MM.1S (cell line): Measurements from ENCODE around the gene SPR.

Experiments
- DNase-seq: peaks from one replicate; pipeline ENCODE4 v3.0.0-alpha.2; 2015
- H2AFZ ChIP-seq: fragments of 300-600 bp; sonication (generic); 2 replicates; pipeline ENCODE4 v1.6.0; 2016; ENCODE audit warnings: antibody characterized with exemption, low read length
- H3F3A ChIP-seq: fragments of 300-600 bp; sonication (generic); 2 replicates; pipeline ENCODE4 v1.6.1; 2016; ENCODE audit warnings: mild to moderate bottlenecking, antibody characterized with exemption, low read length, moderate library complexity, mixed read lengths; ENCODE audit not compliant: insufficient read depth
- H3K27ac ChIP-seq: fragments of 300-600 bp; sonication (generic); 2 replicates; pipeline ENCODE4 v1.5.1; 2016; ENCODE audit warnings: mild to moderate bottlenecking, low read length
- H3K27me3 ChIP-seq: fragments of 300-600 bp; sonication (generic); replicated peaks from 2 replicates; pipeline ENCODE4 v1.6.0; 2016; ENCODE audit warnings: low read length; ENCODE audit not compliant: insufficient read depth
- H3K36me3 ChIP-seq: fragments of 300-600 bp; sonication (generic); replicated peaks from 2 replicates; pipeline ENCODE4 v1.6.1; 2016; ENCODE audit warnings: mild to moderate bottlenecking, low read length, mixed read lengths; ENCODE audit not compliant: insufficient read depth
- H3K4me1 ChIP-seq: fragments of 300-600 bp; sonication (generic); 2 replicates; pipeline ENCODE4 v1.6.1; 2016; ENCODE audit warnings: low read length, mixed read lengths
- H3K4me2 ChIP-seq: fragments of 300-600 bp; sonication (generic); 2 replicates; pipeline ENCODE4 v1.6.0; 2016; ENCODE audit warnings: low read depth, low read length
- H3K4me3 ChIP-seq: fragments of 300-600 bp; sonication (generic); 2 replicates; pipeline ENCODE4 v1.5.1; 2016; ENCODE audit warnings: low read length, mixed read lengths
- H3K79me2 ChIP-seq: fragments of 300-600 bp; sonication (generic); 2 replicates; pipeline ENCODE4 v1.6.1; 2016; ENCODE audit warnings: mixed run types, low read length, mixed read lengths
- H3K9ac ChIP-seq: fragments of 300-600 bp; sonication (generic); 2 replicates; pipeline ENCODE4 v1.6.1; 2016; ENCODE audit warnings: low read length, mixed read lengths
- H3K9me2 ChIP-seq: fragments of 300-600 bp; sonication (generic); replicated peaks from 2 replicates; pipeline ENCODE4 v1.6.1; 2016; ENCODE audit warnings: mild to moderate bottlenecking, low read length, mixed read lengths; ENCODE audit not compliant: insufficient read depth
- H3K9me3 ChIP-seq: fragments of 300-600 bp; sonication (generic); replicated peaks from 2 replicates; pipeline ENCODE4 v1.6.1; 2016; ENCODE audit warnings: mild to moderate bottlenecking, low read length, mixed read lengths; ENCODE audit not compliant: insufficient read depth
- H4K20me1 ChIP-seq: fragments of 300-600 bp; sonication (generic); 2 replicates; pipeline ENCODE4 v1.6.1; 2016; ENCODE audit warnings: mild to moderate bottlenecking, low read length, moderate library complexity, mixed read lengths; ENCODE audit not compliant: insufficient read depth
- CTCF ChIP-seq: fragments of 300-600 bp; sonication (generic); IDR thresholded peaks from 2 replicates; pipeline ENCODE4 v1.5.1; 2016; ENCODE audit warnings: antibody characterized with exemption, low read length, mixed read lengths
- EZH2 ChIP-seq: fragments of 300-600 bp; sonication (generic); optimal IDR thresholded peaks from 2 replicates; pipeline ENCODE3; 2017; ENCODE audit warnings: low read depth, mild to moderate bottlenecking, antibody characterized with exemption, low read length, mixed read lengths
- EZH2phosphoT487 ChIP-seq: fragments of 300-600 bp; sonication (generic); IDR thresholded peaks from 2 replicates; pipeline ENCODE4 v1.6.1; 2018; ENCODE audit warnings: antibody characterized with exemption, low read length

The SPR gene

GRCh38 chr2:72892506-72893173 is 5.4 kb downstream of the SPR start:
- H3K9me3 ChIP-seq: no peaks in the 10 kb centered on the region
- no peak overlapping the region for H3K4me2 ChIP-seq
- TF ChIP-seq EZH2 (no peak), CTCF (peak; percentile 84)
- no peaks in the 10 kb centered on the region for H3K27me3 ChIP-seq
- H4K20me1 ChIP-seq: no peaks in the 10 kb centered on the region
- H3K4me3 ChIP-seq: no peak overlapping the region
- H3K27ac ChIP-seq: no peak overlapping the region
- H3K9me2 ChIP-seq: no peaks in the 10 kb centered on the region
- no peaks in the 10 kb centered on the region for H3F3A ChIP-seq
- no peaks in the 10 kb centered on the region for H3K4me1 ChIP-seq
- H3K9ac ChIP-seq: no peak overlapping the region
- H3K36me3 ChIP-seq: no peaks in the 10 kb centered on the region
- H2AFZ ChIP-seq: no peak overlapping the region
- DNase-seq: peak; percentile 78
- H3K79me2 ChIP-seq: no peaks in the 10 kb centered on the region

GRCh38 chr2:72893594-72894319 is 6.5 kb downstream of the SPR start:
- no peak overlapping the region for H2AFZ ChIP-seq
- no peaks in the 10 kb centered on the region for H3K79me2 ChIP-seq
- H4K20me1 ChIP-seq: no peaks in the 10 kb centered on the region
- no peaks in the 10 kb centered on the region for H3K9me2 ChIP-seq
- DNase-seq: peak; percentile 62
- no peak overlapping the region for H3K4me2 ChIP-seq
- H3K27ac ChIP-seq: no peak overlapping the region
- TF ChIP-seq EZH2 (no peak), CTCF (peak; percentile 66), EZH2phosphoT487 (no peak)
- H3K9ac ChIP-seq: no peak overlapping the region
- no peak overlapping the region for H3K4me3 ChIP-seq
- no peaks in the 10 kb centered on the region for H3F3A ChIP-seq
- no peaks in the 10 kb centered on the region for H3K27me3 ChIP-seq
- H3K36me3 ChIP-seq: no peaks in the 10 kb centered on the region
- H3K4me1 ChIP-seq: no peaks in the 10 kb centered on the region
- no peaks in the 10 kb centered on the region for H3K9me3 ChIP-seq

- no peaks in the 10 kb centered on the region for H3K4me1 ChIP-seq
- H2AFZ ChIP-seq: no peak overlapping the region
- H3K36me3 ChIP-seq: no peaks in the 10 kb centered on the region
- no peak overlapping the region for H3K4me3 ChIP-seq
- H4K20me1 ChIP-seq: no peaks in the 10 kb centered on the region
- H3F3A ChIP-seq: no peaks in the 10 kb centered on the region
- no peak for TF ChIP-seq EZH2
- TF ChIP-seq EZH2phosphoT487: no peak
- no peak for TF ChIP-seq CTCF
- H3K27me3 ChIP-seq: no peaks in the 10 kb centered on the region
- no peaks in the 10 kb centered on the region for H3K79me2 ChIP-seq
- no peaks in the 10 kb centered on the region for H3K9me3 ChIP-seq
- no peaks in the 10 kb centered on the region for H3K9me2 ChIP-seq
- no peak overlapping the region for H3K27ac ChIP-seq
- H3K9ac ChIP-seq: no peak overlapping the region
- no peak for DNase-seq
- no peak overlapping the region for H3K4me2 ChIP-seq
Measured at GRCh38 chr2:72894514-72894913, 7.3 kb downstream of the SPR start.
